Rectal smooth muscle tissue (tissue), 1 donor: ENCODE results near the gene RPGR.

ENCODE experiments used
- H3K27ac ChIP-seq: one replicate; pipeline ENCODE4 v1.7.0; 2013; ENCODE audit warnings: low read depth, low read length, inconsistent platforms
- H3K27me3 ChIP-seq: one replicate; pipeline ENCODE4 v1.7.0; 2013; ENCODE audit warnings: low read length; ENCODE audit not compliant: control insufficient read depth, insufficient read depth
- H3K36me3 ChIP-seq: one replicate; pipeline ENCODE4 v1.7.0; 2013; ENCODE audit warnings: low read length; ENCODE audit not compliant: control insufficient read depth, insufficient read depth
- H3K4me1 ChIP-seq: one replicate; pipeline ENCODE4 v1.7.0; 2013; ENCODE audit warnings: low read length; ENCODE audit not compliant: control insufficient read depth, insufficient read depth
- H3K4me3 ChIP-seq: one replicate; pipeline ENCODE4 v1.7.0; 2013; ENCODE audit warnings: low read length
- H3K9ac ChIP-seq: one replicate; pipeline ENCODE4 v1.7.0; 2013; ENCODE audit warnings: low read length

RPGR gene

DNA sequence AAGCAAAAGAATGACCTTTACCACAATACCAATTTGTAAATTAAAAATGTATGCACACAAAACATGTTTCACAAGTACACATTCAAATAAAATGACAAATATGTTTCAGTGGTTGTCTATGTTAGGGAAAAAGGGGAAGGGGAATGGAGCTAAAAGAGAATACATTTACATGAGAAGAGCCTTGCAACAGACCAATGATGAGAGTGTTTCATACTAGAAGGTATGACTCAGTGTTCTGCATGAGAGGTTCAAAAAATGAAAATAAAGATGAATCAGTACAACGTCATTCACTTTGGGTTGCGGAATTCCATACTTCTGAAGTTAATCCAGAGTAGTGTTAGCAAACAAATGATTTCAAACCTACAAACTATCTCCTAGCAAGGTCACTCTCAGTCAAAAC lies 51.7 kb downstream of the RPGR start:
- H3K27ac ChIP-seq = no peak overlapping the region

DNA sequence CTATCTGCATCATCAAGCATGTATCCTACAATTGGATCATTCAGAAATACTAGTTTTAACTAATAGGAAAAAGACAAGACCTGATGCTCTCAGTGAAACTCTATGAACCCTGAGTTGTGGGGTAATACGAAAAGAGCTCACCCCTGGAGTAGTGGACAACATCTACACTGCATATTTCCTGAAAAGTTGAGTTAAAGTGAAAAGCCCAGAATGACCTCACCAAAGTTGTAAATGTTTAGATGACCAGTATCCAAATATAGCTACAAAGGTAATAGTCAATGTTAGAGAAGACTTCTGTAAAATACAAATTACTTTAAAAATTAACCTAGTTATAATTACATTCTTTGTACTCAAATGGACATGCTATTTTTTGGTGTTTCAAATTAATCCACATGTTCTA lies 53.9 kb downstream of the RPGR start:
- no peaks in the 10 kb centered on the region for H3K27me3 ChIP-seq
- H3K4me3 ChIP-seq = no peak overlapping the region
- no peaks in the 10 kb centered on the region for H3K4me1 ChIP-seq
- no peaks in the 10 kb centered on the region for H3K36me3 ChIP-seq
- no peak overlapping the region for H3K27ac ChIP-seq
- H3K9ac ChIP-seq = no peak overlapping the region

More for the DNA sequence above, 51.7 kb downstream of the RPGR start:
- Histone ChIP-seq H3K4me1 (no peaks in the 10 kb centered on the region), H3K27me3 (no peaks in the 10 kb centered on the region), H3K9ac (no peak overlapping the region), H3K4me3 (no peak overlapping the region), H3K36me3 (no peaks in the 10 kb centered on the region)

- Histone ChIP-seq H3K36me3 (no peaks in the 10 kb centered on the region), H3K27me3 (no peaks in the 10 kb centered on the region), H3K9ac (no peak overlapping the region), H3K4me1 (no peaks in the 10 kb centered on the region), H3K4me3 (no peak overlapping the region), H3K27ac (no peak overlapping the region)
Observed at GRCh38 chrX:38271154-38271716, 56.1 kb downstream of the RPGR start.

GRCh38 chrX:38268011-38268410 lies 59.3 kb downstream of the RPGR start:
- Histone ChIP-seq H3K4me3 (no peak overlapping the region), H3K27ac (no peak overlapping the region), H3K9ac (no peak overlapping the region), H3K36me3 (no peaks in the 10 kb centered on the region), H3K4me1 (no peaks in the 10 kb centered on the region), H3K27me3 (no peaks in the 10 kb centered on the region)

DNA sequence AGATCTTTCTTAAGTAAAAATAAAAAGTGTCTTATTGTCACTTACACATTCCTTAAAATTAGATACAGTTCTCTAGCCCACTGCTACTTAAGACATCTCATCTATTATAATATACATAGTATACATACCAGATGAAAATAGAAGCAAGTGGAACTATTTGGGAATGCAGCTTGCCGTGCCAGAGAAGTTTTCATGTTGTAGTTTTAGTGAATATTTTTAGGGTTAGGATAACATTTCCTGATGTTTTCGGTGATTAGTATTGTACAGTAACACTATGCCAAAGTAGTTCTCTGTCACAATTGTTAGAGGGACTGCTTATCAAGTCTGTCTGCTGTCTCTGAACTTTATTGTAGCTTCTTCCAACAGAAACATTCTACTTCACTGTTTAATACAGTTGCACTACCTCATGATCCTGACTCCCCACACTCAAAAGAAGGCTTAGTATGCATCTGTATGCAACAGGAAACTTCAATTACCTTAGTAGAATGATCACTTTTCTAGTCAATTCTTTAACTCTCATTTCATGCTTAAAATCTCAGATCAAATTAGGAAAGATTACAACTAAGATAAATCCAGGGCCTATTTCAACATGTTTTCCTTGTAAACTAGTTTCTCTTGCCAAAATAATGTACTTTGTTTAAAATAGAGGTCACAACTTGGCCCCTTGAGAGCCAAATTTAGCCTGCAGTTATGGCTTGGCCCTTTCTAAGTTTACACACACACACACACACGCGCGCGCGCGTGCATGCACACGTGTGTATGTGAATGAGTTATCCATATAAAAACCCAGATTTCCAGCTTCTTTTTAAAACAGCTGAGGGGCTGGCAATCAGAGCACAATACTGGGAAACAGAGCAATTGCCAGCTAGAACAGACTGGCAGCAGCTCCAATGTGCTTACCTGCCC lies 64.3 kb downstream of the RPGR start:
- Histone ChIP-seq H3K27ac (no peak overlapping the region), H3K4me1 (no peaks in the 10 kb centered on the region), H3K9ac (no peak overlapping the region), H3K27me3 (no peaks in the 10 kb centered on the region), H3K36me3 (no peaks in the 10 kb centered on the region), H3K4me3 (no peak overlapping the region)

DNA sequence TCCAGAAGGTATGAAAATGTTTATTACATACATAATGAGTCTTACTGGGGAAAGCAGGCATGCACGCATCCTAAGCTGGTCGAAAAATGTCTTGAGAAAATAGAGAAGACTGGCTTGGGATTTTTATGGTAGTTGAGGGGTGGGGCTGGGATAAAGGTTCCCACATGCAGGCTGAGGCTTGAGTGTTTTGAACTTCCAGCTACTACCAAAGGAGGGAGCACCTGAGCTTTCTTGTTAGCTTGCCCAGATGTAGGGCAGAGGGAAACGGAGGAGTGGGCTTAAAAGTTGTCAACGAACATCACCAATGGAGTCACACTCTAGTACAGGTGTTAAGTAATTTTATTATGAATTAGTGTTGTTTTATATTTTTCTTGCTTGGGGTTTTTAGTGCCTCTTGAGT lies 67.1 kb downstream of the RPGR start:
- Histone ChIP-seq H3K9ac (no peak overlapping the region), H3K27ac (no peak overlapping the region), H3K4me1 (no peaks in the 10 kb centered on the region), H3K27me3 (no peaks in the 10 kb centered on the region), H3K4me3 (no peak overlapping the region), H3K36me3 (no peaks in the 10 kb centered on the region)

- Histone ChIP-seq H3K27me3 (no peaks in the 10 kb centered on the region), H3K9ac (no peak overlapping the region), H3K36me3 (no peaks in the 10 kb centered on the region), H3K4me1 (no peaks in the 10 kb centered on the region), H3K4me3 (no peak overlapping the region), H3K27ac (no peak overlapping the region)
Observed at GRCh38 chrX:38256019-38256418, 71.3 kb downstream of the RPGR start.

DNA sequence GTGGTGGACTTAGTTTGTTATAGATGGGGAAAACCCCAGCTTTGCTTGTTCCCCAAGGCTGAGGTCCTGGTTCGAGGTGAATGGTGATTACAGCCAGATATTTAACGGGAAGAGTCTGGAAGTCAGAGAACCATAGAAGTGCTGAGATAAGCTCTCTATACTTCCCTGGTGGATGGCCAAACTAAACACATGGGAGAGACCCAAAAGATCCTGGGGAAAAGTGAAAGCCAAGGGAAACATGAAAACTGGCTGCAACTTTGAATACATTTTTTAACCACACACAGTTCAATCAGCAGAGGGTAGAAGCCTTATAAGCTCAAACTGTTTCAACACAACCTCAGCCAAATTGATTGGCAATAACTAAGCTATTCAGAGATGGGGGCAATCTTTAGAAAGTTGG lies 77.3 kb downstream of the RPGR start:
- Histone ChIP-seq H3K9ac (no peak overlapping the region), H3K27me3 (no peaks in the 10 kb centered on the region), H3K4me3 (no peak overlapping the region), H3K36me3 (no peaks in the 10 kb centered on the region), H3K27ac (no peak overlapping the region), H3K4me1 (no peaks in the 10 kb centered on the region)

GRCh38 chrX:38247051-38247450 lies 80.3 kb downstream of the RPGR start:
- no peak overlapping the region for H3K9ac ChIP-seq
- no peak overlapping the region for H3K27ac ChIP-seq
- no peaks in the 10 kb centered on the region for H3K4me1 ChIP-seq
- no peaks in the 10 kb centered on the region for H3K36me3 ChIP-seq
- H3K27me3 ChIP-seq = no peaks in the 10 kb centered on the region
- no peak overlapping the region for H3K4me3 ChIP-seq

DNA sequence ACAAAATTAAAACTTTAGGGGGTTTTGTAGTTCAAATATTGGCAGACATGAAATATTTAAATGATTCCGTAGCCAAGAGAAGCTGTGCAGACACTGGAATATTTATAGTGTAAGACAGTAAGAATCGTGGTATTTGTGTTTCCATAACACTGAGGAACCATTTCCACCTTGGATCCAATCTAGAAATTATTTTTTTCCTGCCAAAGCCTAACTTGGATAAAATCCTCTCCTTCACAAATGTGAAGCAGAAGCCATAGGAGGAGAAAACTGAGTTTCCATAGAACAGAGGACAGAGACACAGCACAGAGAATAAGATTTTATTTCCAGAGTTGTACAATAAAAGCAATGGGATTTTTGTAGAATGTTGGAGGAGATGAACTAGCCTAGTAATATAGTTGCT lies 86.8 kb downstream of the RPGR start:
- Histone ChIP-seq H3K27ac (no peak overlapping the region), H3K4me1 (no peaks in the 10 kb centered on the region), H3K27me3 (no peaks in the 10 kb centered on the region), H3K36me3 (no peaks in the 10 kb centered on the region), H3K4me3 (no peak overlapping the region), H3K9ac (no peak overlapping the region)

DNA sequence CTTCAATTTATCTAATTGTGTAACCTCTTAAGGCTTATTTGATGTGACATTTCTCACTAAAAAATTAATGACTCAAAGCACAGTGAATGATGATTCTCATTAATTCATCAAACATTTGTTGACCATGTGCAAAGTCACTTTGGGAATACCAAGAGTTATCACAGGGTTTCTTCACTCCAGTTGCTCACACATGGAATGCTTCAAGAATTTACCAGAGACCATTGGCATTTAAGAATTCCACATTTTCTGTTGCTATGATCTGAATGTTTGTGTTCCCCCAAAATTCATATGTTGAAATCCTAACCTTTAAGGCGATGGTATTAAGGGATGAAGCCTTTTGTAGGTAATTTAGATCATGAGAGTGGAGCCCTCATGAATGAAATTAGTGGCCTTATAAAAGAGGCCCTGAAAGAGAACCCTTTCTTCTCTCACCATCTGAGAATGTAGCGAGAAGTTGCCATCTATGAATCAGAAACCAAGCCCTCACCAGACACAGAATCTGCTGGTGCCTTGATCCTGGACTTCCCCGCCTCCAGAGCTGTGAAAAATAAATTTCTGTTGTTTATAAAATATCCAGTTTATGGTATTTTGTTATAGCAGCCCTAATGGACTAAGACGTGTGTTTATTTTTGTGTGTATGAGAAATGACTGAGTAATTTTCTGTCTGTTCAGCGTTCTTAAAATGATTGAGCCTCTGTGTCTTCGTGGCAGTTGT lies 90.3 kb downstream of the RPGR start:
- Histone ChIP-seq H3K4me3 (no peak overlapping the region), H3K36me3 (no peaks in the 10 kb centered on the region), H3K27ac (no peak overlapping the region), H3K27me3 (no peaks in the 10 kb centered on the region), H3K9ac (no peak overlapping the region), H3K4me1 (peaks cover 2% of the 10 kb centered on the region)

DNA sequence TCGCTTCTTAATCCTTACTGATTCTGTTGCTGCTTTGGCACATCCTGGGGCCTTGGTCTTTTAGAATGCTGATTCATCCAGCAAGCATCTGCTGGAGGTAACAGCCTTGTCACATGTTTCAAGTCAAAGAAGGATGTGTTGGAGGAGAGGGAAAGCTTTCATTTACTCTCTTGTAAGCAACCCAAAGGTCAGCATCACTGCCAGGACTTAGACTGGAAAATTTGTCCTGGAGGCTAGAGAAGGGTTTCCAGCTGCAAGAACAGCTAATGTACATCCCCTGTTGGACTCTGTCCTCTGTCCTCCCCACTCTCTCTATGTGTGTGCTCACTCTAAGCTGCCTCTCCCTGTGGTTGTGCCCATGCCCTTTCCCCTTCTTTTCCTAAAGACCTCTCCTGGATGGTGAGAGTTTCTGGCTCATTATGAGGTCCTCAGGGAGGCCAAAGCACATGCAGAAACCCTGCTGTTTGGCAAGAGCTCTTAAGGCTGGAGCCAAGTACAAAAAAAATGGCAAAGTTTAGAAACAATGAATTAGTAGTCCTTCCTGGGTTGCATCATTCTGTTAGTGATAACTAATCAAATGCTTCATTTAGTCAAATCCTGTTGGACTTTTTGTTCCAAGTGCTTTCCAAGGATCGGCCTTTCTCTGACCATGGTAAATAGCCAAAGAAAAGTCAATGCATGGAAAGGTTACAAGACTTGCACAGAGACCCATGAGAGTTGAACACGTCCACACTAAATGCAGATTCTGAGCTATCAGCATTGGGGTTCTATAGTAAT lies 93.2 kb downstream of the RPGR start:
- H3K36me3 ChIP-seq = no peaks in the 10 kb centered on the region
- H3K4me1 ChIP-seq = peaks cover 2% of the 10 kb centered on the region
- H3K4me3 ChIP-seq = no peak overlapping the region
- no peak overlapping the region for H3K9ac ChIP-seq
- H3K27ac ChIP-seq = peak overlapping the region; percentile 27
- H3K27me3 ChIP-seq = no peaks in the 10 kb centered on the region
